Smooth muscle cell (in vitro differentiated cells): ENCODE results near the gene LGR6. TPM values are rescaled to one million over a fixed set of nuclear protein-coding genes. Genes with fewer than 3 reads are reported as not detected.

Experiments used
- DNase-seq: peaks from one replicate; lab custom pipeline; 2025; ENCODE audit not compliant: unreplicated experiment; lab: John Stamatoyannopoulos, UW
- H2AFZ ChIP-seq: fragments of 200-600 bp; sonication (generic); 2 replicates; pipeline ENCODE4 v1.6.0; 2016; ENCODE audit warnings: antibody characterized with exemption, low read depth, mild to moderate bottlenecking
- H3F3A ChIP-seq: fragments of 200-600 bp; sonication (generic); 2 replicates; pipeline ENCODE4 v1.6.0; 2017; ENCODE audit warnings: antibody characterized with exemption, low read depth
- H3K27ac ChIP-seq: fragments of 200-600 bp; sonication (generic); 2 replicates; pipeline ENCODE4 v1.5.1; 2016; ENCODE audit warnings: low read depth, mild to moderate bottlenecking
- H3K27me3 ChIP-seq: fragments of 200-600 bp; sonication (generic); 2 replicates; pipeline ENCODE4 v1.6.1; 2016; ENCODE audit warnings: low read depth, mild to moderate bottlenecking
- H3K36me3 ChIP-seq: fragments of 200-600 bp; sonication (generic); 2 replicates; pipeline ENCODE4 v1.5.1; 2016; ENCODE audit warnings: low read depth
- H3K4me1 ChIP-seq: fragments of 200-600 bp; sonication (generic); 2 replicates; pipeline ENCODE4 v1.5.1; 2016; ENCODE audit warnings: low read depth
- H3K4me2 ChIP-seq: fragments of 200-600 bp; sonication (generic); 2 replicates; pipeline ENCODE4 v1.6.0; 2016; ENCODE audit warnings: mild to moderate bottlenecking
- H3K4me3 ChIP-seq: fragments of 200-600 bp; sonication (generic); 2 replicates; pipeline ENCODE4 v1.5.1; 2016; ENCODE audit warnings: mild to moderate bottlenecking
- H3K79me2 ChIP-seq: fragments of 200-600 bp; sonication (generic); 2 replicates; pipeline ENCODE4 v1.6.0; 2016; ENCODE audit warnings: low read depth, mild to moderate bottlenecking
- H3K9ac ChIP-seq: fragments of 200-600 bp; sonication (generic); 2 replicates; pipeline ENCODE4 v1.6.0; 2016; ENCODE audit warnings: low read depth
- H3K9me3 ChIP-seq: fragments of 200-600 bp; sonication (generic); replicated peaks from 2 replicates; pipeline ENCODE4 v1.5.1; 2016; ENCODE audit warnings: low read depth
- H4K20me1 ChIP-seq: fragments of 200-600 bp; sonication (generic); 2 replicates; pipeline ENCODE4 v1.6.0; 2016; ENCODE audit warnings: low read depth
- WGBS: methylation state at CpG from one replicate; pipeline ENCODE4 v1.1.7; 2016; ENCODE audit warnings: low lambda C conversion rate; 5-methylcytosine and 5-hydroxymethylcytosine counted together
- polyA plus RNA-seq: library from polyadenylated mRNA; unstranded; fragments of >200 nt; fragmentation: Nextera tagmentation; extraction: Ambion mirVana; gene quantifications from 2 replicates; pipeline ENCODE4 v1.2.1, GENCODE V29; 2016
- total RNA-seq: library from RNA; depleted of rRNA; stranded (reverse); fragments of >200 nt; gene quantifications from 2 replicates; pipeline ENCODE4 v1.2.3, GENCODE V29; 2014
- TF ChIP-seq, protein P1 (sequence below): fragments of 200-600 bp; sonication (generic); IDR thresholded peaks from 2 replicates; pipeline ENCODE4 v1.5.1; 2017; ENCODE audit warnings: borderline replicate concordance, mild to moderate bottlenecking, antibody characterized with exemption; ENCODE audit not compliant: insufficient read depth, poor library complexity, severe bottlenecking

Gene LGR6
- total and polyA plus RNA-seq, 2 experiments from 2014 or later = 1.8 to 2.9 TPM

DNA sequence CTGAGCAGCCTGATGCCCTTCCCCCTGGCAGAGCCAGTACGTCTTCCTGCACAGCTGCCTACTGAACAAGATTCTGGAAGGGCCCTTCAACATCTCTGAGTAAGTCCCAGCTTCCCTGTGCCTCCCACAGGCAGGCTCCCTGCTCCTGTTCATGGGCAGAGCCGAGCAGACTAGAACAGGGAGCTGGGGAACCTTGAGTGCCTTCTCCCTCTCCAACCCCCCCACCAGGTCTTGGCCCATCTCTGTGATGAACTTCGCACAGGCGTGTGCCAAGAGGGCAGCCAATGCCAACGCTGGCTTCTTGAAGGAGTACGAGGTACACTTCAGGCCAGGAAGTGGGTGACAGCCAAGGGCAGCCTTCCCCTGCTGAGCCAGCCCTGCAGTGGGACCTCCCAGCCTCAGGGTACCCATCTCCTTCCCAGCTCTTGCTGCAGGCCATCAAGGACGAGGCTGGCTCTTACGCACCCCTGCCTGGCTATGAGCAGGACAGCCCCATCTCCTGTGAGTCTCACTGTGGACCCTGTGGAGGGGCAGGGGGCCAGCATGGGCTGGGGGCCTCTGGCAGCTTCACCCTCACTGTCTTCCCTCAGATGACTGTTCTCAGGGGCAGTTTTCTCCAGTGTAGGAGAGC lies 6.4 kb upstream of the LGR6 start:
- H2AFZ ChIP-seq = no peak overlapping the region
- H3K27ac ChIP-seq = no peak overlapping the region
- no peaks in the 10 kb centered on the region for H3K79me2 ChIP-seq
- no peaks in the 10 kb centered on the region for H3K27me3 ChIP-seq
- H3K9ac ChIP-seq = no peak overlapping the region
- TF ChIP-seq, protein P1, sequence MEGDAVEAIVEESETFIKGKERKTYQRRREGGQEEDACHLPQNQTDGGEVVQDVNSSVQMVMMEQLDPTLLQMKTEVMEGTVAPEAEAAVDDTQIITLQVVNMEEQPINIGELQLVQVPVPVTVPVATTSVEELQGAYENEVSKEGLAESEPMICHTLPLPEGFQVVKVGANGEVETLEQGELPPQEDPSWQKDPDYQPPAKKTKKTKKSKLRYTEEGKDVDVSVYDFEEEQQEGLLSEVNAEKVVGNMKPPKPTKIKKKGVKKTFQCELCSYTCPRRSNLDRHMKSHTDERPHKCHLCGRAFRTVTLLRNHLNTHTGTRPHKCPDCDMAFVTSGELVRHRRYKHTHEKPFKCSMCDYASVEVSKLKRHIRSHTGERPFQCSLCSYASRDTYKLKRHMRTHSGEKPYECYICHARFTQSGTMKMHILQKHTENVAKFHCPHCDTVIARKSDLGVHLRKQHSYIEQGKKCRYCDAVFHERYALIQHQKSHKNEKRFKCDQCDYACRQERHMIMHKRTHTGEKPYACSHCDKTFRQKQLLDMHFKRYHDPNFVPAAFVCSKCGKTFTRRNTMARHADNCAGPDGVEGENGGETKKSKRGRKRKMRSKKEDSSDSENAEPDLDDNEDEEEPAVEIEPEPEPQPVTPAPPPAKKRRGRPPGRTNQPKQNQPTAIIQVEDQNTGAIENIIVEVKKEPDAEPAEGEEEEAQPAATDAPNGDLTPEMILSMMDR = no peak
- peaks cover 2% of the 10 kb centered on the region for H3K4me1 ChIP-seq
- no peak overlapping the region for H3K4me2 ChIP-seq
- H3K36me3 ChIP-seq = no peaks in the 10 kb centered on the region
- no peaks in the 10 kb centered on the region for H3F3A ChIP-seq
- no peaks in the 10 kb centered on the region for H4K20me1 ChIP-seq
- DNase-seq = no peak
- WGBS = 87% methylated on average over 8 of the region's 8 CpGs
- H3K4me3 ChIP-seq = no peak overlapping the region
- H3K9me3 ChIP-seq = no peaks in the 10 kb centered on the region

DNA sequence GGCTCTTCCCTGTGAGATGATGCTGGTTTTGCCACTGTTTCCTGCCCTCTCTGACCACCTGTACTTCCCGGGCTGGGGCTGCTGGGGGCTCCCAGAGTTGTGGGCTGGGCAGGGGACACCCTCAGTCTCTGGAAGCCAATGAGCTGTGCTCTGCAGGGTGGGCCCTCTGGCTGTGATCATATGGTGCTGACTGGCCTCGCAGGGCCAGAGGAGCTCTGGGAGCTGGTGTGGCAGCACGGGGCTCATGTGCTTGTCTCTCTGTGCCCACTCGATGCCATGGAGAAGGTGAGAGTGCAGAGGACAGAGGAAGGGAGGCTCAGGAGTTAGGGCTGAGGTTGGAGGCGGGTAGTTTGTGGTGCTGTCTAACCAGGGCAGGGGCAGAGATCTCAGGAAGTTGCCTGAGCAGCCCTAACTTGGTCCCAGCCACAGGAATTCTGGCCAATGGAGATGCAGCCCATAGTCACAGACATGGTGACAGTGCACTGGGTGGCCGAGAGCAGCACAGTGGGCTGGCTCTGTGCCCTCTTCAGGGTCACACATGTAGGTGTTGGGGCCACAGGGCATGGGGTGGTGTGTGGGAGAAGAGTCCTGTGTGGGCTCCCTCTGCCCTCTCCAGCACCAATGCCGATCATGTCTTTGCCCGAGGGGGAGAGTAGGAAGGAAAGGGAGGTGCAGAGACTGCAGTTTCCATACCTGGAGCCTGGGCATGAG lies 5.7 kb upstream of the LGR6 start:
- Histone ChIP-seq H3K4me3 (no peak overlapping the region), H3K4me2 (no peak overlapping the region), H3K79me2 (no peaks in the 10 kb centered on the region), H3K27me3 (no peaks in the 10 kb centered on the region), H3K36me3 (no peaks in the 10 kb centered on the region), H2AFZ (no peak overlapping the region), H4K20me1 (no peaks in the 10 kb centered on the region), H3K9ac (no peak overlapping the region), H3F3A (no peaks in the 10 kb centered on the region), H3K9me3 (no peaks in the 10 kb centered on the region), H3K4me1 (peaks cover 2% of the 10 kb centered on the region), H3K27ac (no peak overlapping the region)
- TF ChIP-seq, protein P1 = no peak
- WGBS = 84% methylated on average over 8 of the region's 8 CpGs
- no peak for DNase-seq

DNA sequence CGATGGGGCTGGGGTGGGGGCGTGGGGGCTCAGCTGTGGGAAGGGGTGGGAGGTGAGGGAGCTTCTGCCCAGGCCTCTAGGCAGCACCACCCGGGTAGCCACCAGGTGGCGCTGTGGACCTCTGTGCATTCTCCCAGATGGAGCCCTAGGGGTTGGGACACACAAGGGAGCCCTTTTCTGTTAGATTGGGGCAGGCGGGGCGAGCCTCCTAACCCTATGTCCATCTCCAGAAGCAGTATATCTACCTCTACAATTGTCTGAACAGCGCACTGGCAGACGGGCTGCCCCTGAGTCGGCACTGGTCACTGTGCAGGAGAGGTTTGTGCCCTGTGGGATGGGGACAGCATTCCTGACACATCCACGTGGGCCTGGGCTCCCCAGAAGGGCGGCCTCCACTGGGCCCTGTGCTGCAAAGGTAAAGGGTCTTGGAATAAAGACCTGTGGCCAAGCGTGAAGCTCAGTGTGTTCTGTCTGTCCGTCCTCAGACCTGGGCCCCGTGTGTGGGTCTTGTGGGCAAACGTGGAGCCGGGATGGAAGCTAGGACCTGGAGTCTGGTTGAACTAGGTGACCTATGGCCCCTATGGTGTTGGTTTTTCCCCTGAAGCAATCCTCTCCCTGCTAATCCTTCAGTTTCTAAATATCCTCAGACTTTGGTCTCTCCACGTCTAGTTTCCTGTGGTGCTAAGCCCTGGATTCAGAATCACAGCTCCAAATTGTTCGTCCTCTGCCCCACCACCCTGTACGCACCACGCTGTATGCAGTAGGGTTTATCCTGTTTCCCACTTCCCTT lies 4.4 kb upstream of the LGR6 start:
- H3F3A ChIP-seq = no peaks in the 10 kb centered on the region
- no peak overlapping the region for H3K4me2 ChIP-seq
- H2AFZ ChIP-seq = no peak overlapping the region
- peaks cover 9% of the 10 kb centered on the region for H3K4me1 ChIP-seq
- H3K27ac ChIP-seq = no peak overlapping the region
- no peak overlapping the region for H3K4me3 ChIP-seq
- no peak overlapping the region for H3K9ac ChIP-seq
- DNase-seq = peak; percentile 52
- peaks cover 11% of the 10 kb centered on the region for H3K27me3 ChIP-seq
- no peaks in the 10 kb centered on the region for H3K79me2 ChIP-seq
- TF ChIP-seq, protein P1 = peak; percentile 89
- H3K9me3 ChIP-seq = no peaks in the 10 kb centered on the region
- 52% methylated on average over 20 of the region's 20 CpGs for WGBS
- no peaks in the 10 kb centered on the region for H4K20me1 ChIP-seq
- no peaks in the 10 kb centered on the region for H3K36me3 ChIP-seq
